Measurements from ENCODE around the gene SYT5.

Gene SYT5

DNA sequence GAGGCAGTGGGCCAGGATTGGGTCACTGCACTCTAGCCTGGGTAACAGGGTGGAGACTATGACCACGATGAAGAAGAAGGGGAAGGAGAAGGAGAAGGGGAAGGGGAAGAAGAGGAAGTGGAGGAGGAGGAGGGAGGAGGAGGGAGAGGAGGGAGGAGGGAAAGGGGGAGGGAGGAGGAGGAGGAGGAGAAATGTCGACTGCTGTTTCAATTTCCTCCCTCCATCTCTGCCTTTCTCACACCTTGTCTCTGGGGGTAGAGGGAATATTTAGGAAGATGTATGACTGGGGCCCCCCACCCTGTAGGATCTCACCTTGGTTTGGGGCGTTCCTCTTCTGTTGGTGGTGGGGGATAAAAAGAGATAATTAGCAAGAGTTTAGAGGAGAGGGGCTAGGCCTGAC lies 34.9 kb downstream of the SYT5 start:
- no peak for DNase-seq

DNA sequence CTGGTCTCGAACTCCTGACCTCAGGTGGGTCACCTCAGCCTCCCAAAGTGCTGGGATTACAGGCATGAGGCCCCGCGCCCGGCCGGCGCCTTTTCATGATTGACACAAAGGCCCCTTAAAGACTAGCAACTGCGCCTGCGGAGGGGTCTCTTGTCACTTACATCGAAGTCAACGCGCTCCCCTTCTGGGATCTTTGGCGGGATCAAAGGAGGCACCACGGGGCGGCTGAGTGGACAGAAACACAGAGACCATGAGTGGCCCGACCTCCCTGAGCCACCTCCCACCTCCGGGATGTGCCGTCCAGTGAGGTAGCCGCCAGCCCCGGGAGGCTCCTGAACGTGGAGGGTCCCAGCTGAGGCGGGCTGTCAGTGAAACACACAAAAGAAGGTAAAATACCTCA lies 38.4 kb downstream of the SYT5 start:
- no peak for DNase-seq

DNA sequence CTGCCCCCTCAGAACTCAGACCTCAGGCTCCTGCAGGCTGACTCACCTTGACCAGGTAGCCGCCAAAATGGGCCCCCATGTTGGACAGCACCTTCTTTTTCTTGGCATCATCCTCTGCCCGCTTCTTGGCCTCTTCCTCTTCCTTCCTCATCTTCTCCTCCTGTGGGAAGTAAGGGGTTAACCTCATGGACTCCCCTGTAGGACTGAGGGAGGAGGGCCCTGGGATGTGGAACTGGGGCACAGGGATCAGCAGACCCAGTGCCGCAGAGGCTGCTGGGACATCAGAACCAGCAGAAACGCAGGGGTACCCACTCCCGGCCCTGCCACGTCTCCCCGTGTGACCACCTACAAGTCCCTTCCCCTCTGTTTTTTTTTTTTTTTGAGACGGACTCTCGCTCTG lies 42.2 kb downstream of the SYT5 start:
- no peak for DNase-seq

DNA sequence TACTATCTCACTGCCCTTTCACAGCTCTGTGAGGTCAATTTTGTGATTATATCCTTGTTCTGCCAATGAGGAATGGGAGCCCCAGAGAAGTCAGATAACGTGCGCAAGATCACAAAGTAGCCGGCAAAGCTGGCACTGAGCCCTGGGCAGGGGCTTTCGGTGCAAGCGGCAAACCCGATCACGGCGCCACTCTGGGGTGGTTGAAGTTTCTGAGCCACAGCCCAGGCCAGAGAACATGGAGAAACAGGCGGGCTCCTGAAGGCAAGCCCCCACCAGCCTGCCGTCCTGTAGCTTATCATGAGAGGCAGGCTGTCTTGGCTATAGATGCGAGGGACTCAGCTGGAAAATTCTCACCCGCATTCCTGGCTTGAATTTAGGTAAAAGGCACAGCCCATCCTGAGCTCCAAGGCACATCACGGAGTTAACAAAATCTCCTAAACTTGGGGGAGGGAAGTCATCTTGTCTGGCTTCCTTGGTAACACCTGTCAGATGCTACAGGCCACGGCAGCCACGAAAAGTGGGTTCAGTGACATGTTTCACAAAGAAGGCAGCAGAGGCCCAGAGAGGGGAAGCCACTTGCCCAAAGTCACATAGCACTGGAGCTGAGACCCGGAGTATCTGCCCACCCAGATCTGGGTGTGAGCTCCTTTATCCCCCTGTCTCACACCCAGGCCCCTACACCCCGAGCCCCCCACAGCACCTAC lies 43.5 kb downstream of the SYT5 start:
- no peak for DNase-seq

DNA sequence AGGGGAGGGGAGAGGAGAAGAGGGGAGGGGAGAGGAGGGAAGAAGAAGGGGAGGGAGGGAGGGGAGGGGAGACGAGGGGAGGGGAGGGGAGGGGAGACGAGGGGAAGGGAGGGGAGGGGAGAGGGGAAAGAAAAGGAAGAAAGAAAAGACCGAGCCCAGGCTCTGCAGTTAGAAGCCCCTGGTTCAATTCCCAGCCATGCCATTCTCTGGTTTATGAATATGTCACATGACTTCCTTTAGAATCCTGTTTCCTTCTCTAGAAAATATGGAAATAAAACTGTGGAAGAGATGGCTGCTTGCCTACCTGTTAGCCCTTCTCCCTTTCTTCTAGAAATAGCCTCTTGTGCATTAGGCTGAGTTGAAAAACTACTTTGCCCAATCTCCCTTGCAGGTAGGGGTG lies 45.4 kb downstream of the SYT5 start:
- no peak for DNase-seq

DNA sequence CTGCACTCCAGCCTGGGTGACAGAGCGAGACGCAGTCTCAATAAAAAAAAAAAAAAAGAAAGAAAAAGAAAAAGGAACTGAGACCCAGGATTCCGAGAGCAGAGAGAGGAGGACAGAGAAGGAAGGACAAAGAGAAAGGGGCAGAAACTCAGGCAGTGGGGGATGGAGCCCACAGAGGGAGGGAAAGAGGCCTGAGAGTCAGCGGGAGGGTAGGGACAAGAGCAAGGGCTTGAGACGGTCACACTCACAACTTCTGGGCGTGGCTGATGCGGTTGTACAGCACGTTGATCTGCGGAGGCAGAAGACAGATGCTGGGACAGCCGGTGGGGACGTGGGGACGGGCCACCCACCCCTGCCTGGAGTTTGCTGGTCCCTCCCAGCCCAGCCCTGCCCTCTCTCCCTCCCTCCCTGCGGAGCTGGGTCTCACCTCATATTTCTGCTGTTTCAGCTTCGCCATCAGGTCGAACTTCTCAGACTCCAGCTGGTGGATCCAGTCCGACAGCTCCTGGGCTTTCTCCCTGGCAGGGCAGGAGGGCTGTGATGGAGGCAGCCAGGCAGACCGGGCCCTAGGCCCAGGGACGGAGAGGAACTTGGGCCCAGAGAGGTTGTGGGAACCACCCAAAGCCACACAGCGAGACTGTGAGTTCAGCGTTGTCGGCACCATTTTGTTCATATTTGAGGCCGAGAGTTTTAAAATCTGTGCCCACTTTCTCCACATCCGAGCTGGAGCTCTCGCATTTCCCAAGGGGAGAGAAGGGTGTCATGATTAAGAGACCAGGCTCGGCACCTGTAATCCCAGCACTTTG lies 46.2 kb downstream of the SYT5 start:
- DNase-seq: no peak

DNA sequence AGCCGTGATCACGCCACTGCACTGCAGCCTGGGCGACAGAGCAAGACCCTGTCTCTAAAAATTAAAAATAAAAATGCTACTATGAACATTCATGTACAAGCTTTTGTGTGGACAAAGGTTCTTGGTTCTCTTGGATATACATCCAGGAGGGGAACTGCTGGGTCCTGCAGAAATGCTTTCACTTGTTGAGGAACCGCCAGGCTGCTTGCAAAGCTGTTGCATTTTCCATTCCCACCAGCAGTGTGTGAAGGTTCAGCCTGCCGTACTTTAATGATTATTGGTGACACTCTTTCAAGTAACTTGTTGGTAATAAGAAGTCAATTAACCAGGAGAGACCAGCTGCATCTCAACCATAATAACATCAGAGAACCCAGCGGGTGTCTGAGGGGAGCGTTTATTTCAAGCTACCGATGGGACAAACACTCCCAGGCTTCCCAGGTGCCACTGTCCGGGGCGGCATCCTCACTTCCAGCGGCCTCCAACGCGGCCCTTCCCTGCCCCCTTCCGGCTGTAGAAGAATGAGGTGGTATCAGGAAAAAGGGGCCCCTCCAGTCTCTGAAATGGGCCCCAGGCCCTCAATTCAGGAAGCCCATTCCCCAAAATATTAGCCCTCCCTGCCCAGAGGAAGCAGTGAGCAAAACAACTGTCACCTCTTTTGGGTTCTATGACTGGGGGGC lies 47.5 kb downstream of the SYT5 start:
- DNase-seq: no peak

DNA sequence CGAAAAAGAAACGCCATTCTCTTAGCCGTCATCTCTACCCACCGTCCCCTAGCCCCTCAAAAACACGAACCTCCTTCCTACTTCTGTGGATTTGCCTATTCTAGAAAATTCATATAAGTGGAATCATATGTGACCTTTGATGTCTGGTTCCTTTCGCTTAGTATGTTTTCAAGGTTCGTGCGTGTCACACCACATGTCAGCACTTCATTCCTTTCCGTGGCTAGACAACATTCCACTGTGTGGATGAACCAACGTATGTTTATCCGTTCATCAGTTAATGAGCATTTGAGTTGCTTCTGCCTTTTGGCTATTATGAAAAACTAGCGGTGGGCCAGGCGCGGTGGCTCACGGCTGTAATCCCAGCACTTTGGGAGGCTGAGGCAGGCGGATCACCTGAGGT lies 48.7 kb downstream of the SYT5 start:
- DNase-seq: no peak
